ENCODE data around the gene RAB30.

Gene RAB30

GRCh38 chr11:82942376-82942775 lies 129.3 kb downstream of the RAB30 start:
- H3K36me3 Mint-ChIP-seq (ENCODE audit: low read depth): no peaks in the 10 kb centered on the region
- intact Hi-C loops (cut with micrococcal nuclease): no loop called here
- H3K4me3 Mint-ChIP-seq: no peak overlapping the region
- H3K27me3 Mint-ChIP-seq: peaks cover 8% of the 10 kb centered on the region
- H3K4me1 Mint-ChIP-seq (ENCODE audit: low read depth): no peaks in the 10 kb centered on the region
- no peak overlapping the region for H3K27ac Mint-ChIP-seq
- H3K9me3 Mint-ChIP-seq: peaks cover 9% of the 10 kb centered on the region

- H3K4me3 Mint-ChIP-seq: no peak overlapping the region
- H3K27me3 Mint-ChIP-seq: peaks cover 3% of the 10 kb centered on the region
- H3K4me1 Mint-ChIP-seq (ENCODE audit: low read depth): no peaks in the 10 kb centered on the region
- peaks cover 7% of the 10 kb centered on the region for H3K36me3 Mint-ChIP-seq (ENCODE audit: low read depth)
- H3K27ac Mint-ChIP-seq: no peak overlapping the region
- intact Hi-C loops (cut with micrococcal nuclease): no loop called here
- H3K9me3 Mint-ChIP-seq: peaks cover 9% of the 10 kb centered on the region
These were observed 132.2 kb downstream of the RAB30 start for GRCh38 chr11:82939456-82939855.

- Mint-ChIP-seq H3K27me3 (peaks cover 3% of the 10 kb centered on the region), H3K9me3 (peaks cover 9% of the 10 kb centered on the region), H3K4me3 (no peak overlapping the region), H3K36me3 (ENCODE audit: low read depth) (peaks cover 16% of the 10 kb centered on the region), H3K27ac (no peak overlapping the region), H3K4me1 (ENCODE audit: low read depth) (no peaks in the 10 kb centered on the region)
- intact Hi-C loops (cut with micrococcal nuclease): no loop called here
These were observed 134.1 kb downstream of the RAB30 start for GRCh38 chr11:82937554-82937953.

DNA sequence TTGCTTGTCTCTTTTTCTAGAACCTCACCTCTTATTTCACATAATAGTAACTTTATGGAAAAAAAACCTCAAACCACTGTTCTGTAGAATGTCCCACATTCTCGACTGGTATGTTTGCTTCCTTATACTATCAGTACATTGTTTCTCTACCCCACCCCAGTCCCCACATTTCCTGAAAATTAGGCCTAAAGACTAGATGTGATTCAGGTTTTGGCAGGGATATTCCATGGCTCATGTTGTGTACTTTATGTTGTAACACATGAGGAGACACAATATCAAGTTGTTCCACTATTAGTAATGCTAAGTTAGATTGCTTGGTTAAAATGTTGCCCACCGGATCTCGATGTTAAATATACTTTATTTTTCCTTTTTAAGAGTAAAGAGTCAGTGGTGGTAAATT lies 135.4 kb downstream of the RAB30 start:
- H3K4me1 Mint-ChIP-seq (ENCODE audit: low read depth): no peaks in the 10 kb centered on the region
- H3K9me3 Mint-ChIP-seq: peaks cover 9% of the 10 kb centered on the region
- H3K36me3 Mint-ChIP-seq (ENCODE audit: low read depth): peaks cover 26% of the 10 kb centered on the region
- peaks cover 3% of the 10 kb centered on the region for H3K27me3 Mint-ChIP-seq
- no peak overlapping the region for H3K27ac Mint-ChIP-seq
- intact Hi-C loops (cut with micrococcal nuclease): no loop called here
- no peak overlapping the region for H3K4me3 Mint-ChIP-seq

- Mint-ChIP-seq H3K4me3 (no peak overlapping the region), H3K36me3 (ENCODE audit: low read depth) (peaks cover 32% of the 10 kb centered on the region), H3K4me1 (ENCODE audit: low read depth) (no peaks in the 10 kb centered on the region), H3K27ac (no peak overlapping the region), H3K27me3 (no peaks in the 10 kb centered on the region), H3K9me3 (no peaks in the 10 kb centered on the region)
- intact Hi-C loops (cut with micrococcal nuclease): no loop called here
These were observed 139.1 kb downstream of the RAB30 start for GRCh38 chr11:82932564-82932963.

DNA sequence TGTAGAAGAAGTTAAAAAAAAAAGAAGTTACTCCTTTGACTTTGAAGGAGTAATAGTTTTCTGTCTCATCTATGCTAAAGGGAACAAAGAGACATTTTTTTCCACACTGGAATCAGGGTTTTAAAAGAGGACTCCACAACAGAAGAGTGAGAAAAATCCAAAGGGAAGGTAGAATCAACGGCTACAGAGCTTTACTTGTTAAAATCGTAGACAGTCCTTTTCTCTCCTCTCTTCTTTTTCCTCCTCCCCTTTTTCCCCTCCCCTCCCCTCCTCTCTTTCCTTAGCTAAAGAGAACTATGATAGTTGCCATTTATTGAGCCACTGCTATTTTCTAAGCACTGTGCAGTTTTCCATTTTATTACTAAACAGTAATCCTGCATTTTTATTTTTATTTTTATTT lies 141.0 kb downstream of the RAB30 start:
- no peaks in the 10 kb centered on the region for H3K4me1 Mint-ChIP-seq (ENCODE audit: low read depth)
- no peaks in the 10 kb centered on the region for H3K9me3 Mint-ChIP-seq
- no peak overlapping the region for H3K4me3 Mint-ChIP-seq
- peaks cover 32% of the 10 kb centered on the region for H3K36me3 Mint-ChIP-seq (ENCODE audit: low read depth)
- no peaks in the 10 kb centered on the region for H3K27me3 Mint-ChIP-seq
- intact Hi-C loops (cut with micrococcal nuclease): no loop called here
- no peak overlapping the region for H3K27ac Mint-ChIP-seq

GRCh38 chr11:82930229-82930628 lies 141.5 kb downstream of the RAB30 start:
- Mint-ChIP-seq H3K27ac (no peak overlapping the region), H3K27me3 (no peaks in the 10 kb centered on the region), H3K4me3 (no peak overlapping the region), H3K4me1 (ENCODE audit: low read depth) (no peaks in the 10 kb centered on the region), H3K9me3 (no peaks in the 10 kb centered on the region), H3K36me3 (ENCODE audit: low read depth) (peaks cover 28% of the 10 kb centered on the region)
- intact Hi-C loops (cut with micrococcal nuclease): no loop called here

- Mint-ChIP-seq H3K36me3 (ENCODE audit: low read depth) (peaks cover 24% of the 10 kb centered on the region), H3K4me1 (ENCODE audit: low read depth) (no peaks in the 10 kb centered on the region), H3K27ac (no peak overlapping the region), H3K4me3 (no peak overlapping the region), H3K9me3 (no peaks in the 10 kb centered on the region), H3K27me3 (no peaks in the 10 kb centered on the region)
- intact Hi-C loops (cut with micrococcal nuclease): loop anchor here (10.0 kb wide), 1 partner anchor 214 kb away; no protein-coding TSS in a partner anchor
These were observed 142.6 kb downstream of the RAB30 start for GRCh38 chr11:82929121-82929520.

DNA sequence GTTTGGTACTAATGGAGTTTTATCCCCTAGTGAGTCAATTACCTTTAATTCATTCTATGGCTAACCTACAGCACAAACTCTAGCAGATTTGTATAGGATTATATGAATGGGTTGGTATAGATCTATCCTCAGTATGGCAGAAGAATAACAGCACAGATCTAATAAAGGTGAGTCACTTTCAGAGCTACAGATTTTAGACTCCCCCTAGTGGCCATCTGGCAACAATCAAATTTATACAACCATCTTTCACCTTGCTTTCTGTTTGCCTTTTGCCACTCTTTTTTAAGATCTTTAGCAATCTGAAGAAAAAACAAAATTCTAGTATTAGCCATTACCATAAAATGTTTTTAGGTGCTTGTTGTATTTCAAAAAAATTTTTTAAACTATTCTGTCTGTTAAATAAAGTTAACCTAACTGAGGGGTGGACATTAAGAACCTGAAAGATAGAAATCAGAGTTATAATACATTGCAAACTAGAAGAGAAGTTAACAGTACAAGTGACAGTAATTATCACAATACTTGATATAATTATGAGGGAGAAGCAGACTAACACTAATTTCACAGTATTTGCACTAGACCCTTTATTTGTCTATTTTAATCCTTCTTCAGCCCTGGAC lies 144.3 kb downstream of the RAB30 start:
- no peaks in the 10 kb centered on the region for H3K4me1 Mint-ChIP-seq (ENCODE audit: low read depth)
- no peak overlapping the region for H3K4me3 Mint-ChIP-seq
- H3K27ac Mint-ChIP-seq: no peak overlapping the region
- no peaks in the 10 kb centered on the region for H3K9me3 Mint-ChIP-seq
- H3K27me3 Mint-ChIP-seq: no peaks in the 10 kb centered on the region
- intact Hi-C loops (cut with micrococcal nuclease): loop anchor here (2.0 to 10.0 kb wide), 3 partner anchors 21 to 213 kb away; no protein-coding TSS in a partner anchor
- H3K36me3 Mint-ChIP-seq (ENCODE audit: low read depth): peaks cover 14% of the 10 kb centered on the region

GRCh38 chr11:82924522-82925224 lies 147.0 kb downstream of the RAB30 start:
- Mint-ChIP-seq H3K27ac (no peak overlapping the region), H3K9me3 (no peaks in the 10 kb centered on the region), H3K4me3 (no peak overlapping the region), H3K4me1 (ENCODE audit: low read depth) (peaks cover 9% of the 10 kb centered on the region), H3K36me3 (ENCODE audit: low read depth) (peaks cover 8% of the 10 kb centered on the region), H3K27me3 (no peaks in the 10 kb centered on the region)
- intact Hi-C loops (cut with micrococcal nuclease): loop anchor here (10.0 kb wide), 1 partner anchor 210 kb away; no protein-coding TSS in a partner anchor

Measured in dendritic cell treated with granulocyte-macrophage colony-stimulating factor and Interleukin-4, amounts not matched to agents 40 ng/mL and 50 ng/mL, for 4 days (primary cell).